ENCODE measurements around the gene ADGRB3. TPM values are rescaled to one million over a fixed set of nuclear protein-coding genes. Genes with fewer than 3 reads are reported as not detected.
A peak's percentile ranks its signal among the peaks of the same experiment; 100 is the strongest.
"Not testable (repeated sequence)": the region's sequence is repeated elsewhere in the genome, so short reads cannot be mapped to it uniquely, and the experiment has no call there.

ADGRB3 gene
- total and polyA plus RNA-seq, 8 donors, result 0.04 to 0.34 (median 0.21) TPM

DNA sequence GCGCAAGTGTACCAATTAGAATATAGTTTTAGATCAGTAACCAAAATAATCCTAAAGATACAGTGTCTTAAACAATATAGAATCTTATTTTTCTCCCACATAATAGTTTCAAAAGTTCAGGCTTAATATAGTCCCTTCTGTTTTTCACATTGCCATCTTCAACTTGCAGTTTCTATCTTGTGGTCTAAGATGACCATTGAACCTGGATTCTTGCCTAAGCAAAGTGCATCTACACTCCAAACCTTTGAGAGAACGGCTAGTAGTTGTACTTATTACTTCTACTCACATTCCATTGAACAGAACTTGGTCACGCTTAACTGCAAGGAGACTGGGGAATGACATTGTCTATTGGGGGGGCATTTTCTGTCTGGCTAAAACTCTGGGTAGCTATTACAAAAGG lies 788.7 kb downstream of the ADGRB3 start:
- H3K36me3 ChIP-seq, result no peaks in the 10 kb centered on the region
- H3K4me1 ChIP-seq, result no peaks in the 10 kb centered on the region
- 77 to 84% methylated on average over 3 of the region's 3 CpGs for WGBS, 2 donors
- intact Hi-C loops (cut with DNase I), result no loop called here
- DNase-seq, result no peak
- H3K27me3 ChIP-seq, result no peaks in the 10 kb centered on the region
- FAIRE-seq, result no peak
- H3K27ac ChIP-seq, result no peak overlapping the region
- H3K9me3 ChIP-seq, result no peaks in the 10 kb centered on the region
- no peak for ATAC-seq
- no peak overlapping the region for H3K4me3 ChIP-seq
- TF ChIP-seq, protein P1, sequence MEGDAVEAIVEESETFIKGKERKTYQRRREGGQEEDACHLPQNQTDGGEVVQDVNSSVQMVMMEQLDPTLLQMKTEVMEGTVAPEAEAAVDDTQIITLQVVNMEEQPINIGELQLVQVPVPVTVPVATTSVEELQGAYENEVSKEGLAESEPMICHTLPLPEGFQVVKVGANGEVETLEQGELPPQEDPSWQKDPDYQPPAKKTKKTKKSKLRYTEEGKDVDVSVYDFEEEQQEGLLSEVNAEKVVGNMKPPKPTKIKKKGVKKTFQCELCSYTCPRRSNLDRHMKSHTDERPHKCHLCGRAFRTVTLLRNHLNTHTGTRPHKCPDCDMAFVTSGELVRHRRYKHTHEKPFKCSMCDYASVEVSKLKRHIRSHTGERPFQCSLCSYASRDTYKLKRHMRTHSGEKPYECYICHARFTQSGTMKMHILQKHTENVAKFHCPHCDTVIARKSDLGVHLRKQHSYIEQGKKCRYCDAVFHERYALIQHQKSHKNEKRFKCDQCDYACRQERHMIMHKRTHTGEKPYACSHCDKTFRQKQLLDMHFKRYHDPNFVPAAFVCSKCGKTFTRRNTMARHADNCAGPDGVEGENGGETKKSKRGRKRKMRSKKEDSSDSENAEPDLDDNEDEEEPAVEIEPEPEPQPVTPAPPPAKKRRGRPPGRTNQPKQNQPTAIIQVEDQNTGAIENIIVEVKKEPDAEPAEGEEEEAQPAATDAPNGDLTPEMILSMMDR (IDR thresholded peaks at IDR 0.05), result no peak

- H3K4me3 ChIP-seq, result no peak overlapping the region
- no peak for DNase-seq
- H3K27me3 ChIP-seq, result no peaks in the 10 kb centered on the region
- TF ChIP-seq, protein P1 (IDR thresholded peaks at IDR 0.05), result no peak
- FAIRE-seq, result no peak
- intact Hi-C loops (cut with DNase I), result no loop called here
- H3K36me3 ChIP-seq, result no peaks in the 10 kb centered on the region
- no peaks in the 10 kb centered on the region for H3K9me3 ChIP-seq
- WGBS, 2 donors, result 8 to 14% methylated on average over 3 of the region's 3 CpGs
- H3K4me1 ChIP-seq, result no peaks in the 10 kb centered on the region
- H3K27ac ChIP-seq, result no peak overlapping the region
- ATAC-seq, result no peak
These were observed 789.5 kb downstream of the ADGRB3 start for GRCh38 chr6:69424581-69424980.

- no peak for ATAC-seq
- 51 to 62% methylated on average over 5 of the region's 5 CpGs for WGBS, 2 donors
These were observed 792.8 kb downstream of the ADGRB3 start for GRCh38 chr6:69427882-69428281.

DNA sequence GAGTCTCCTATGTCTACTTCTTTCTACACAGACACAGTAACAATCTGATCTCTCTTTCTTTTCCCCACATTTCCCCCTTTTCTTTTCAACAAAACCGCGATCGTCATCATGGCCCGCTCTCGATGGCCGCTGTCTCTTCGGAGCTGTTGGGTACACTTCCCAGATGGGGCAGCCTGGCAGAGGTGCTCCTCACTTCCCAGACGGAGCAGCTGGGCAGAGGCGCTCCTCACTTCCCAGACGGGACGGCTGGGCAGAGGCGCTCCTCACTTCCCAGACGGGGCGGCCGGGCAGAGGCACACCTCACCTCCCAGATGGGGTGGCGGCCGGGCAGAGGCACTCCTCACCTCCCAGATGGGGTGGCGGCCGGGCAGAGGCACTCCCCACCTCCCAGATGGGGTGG lies 797.1 kb downstream of the ADGRB3 start:
- H3K36me3 ChIP-seq; H3K27me3 ChIP-seq; DNase-seq; H3K27ac ChIP-seq; intact Hi-C loops (cut with DNase I); H3K9me3 ChIP-seq; H3K4me3 ChIP-seq; FAIRE-seq; H3K4me1 ChIP-seq; ATAC-seq: not testable (repeated sequence)
- WGBS, 2 donors, result 79 to 85% methylated on average over 15 to 19 of the region's 19 CpGs

More at GRCh38 chr6:69427882-69428281, 792.8 kb downstream of the ADGRB3 start:
- no peak overlapping the region for H3K4me3 ChIP-seq
- TF ChIP-seq, protein P1 (IDR thresholded peaks at IDR 0.05), result no peak
- DNase-seq (no peak), FAIRE-seq (no peak)
- no peaks in the 10 kb centered on the region for H3K4me1 ChIP-seq
- intact Hi-C loops (cut with DNase I), result no loop called here
- no peaks in the 10 kb centered on the region for H3K36me3 ChIP-seq
- no peaks in the 10 kb centered on the region for H3K27me3 ChIP-seq
- H3K27ac ChIP-seq, result no peak overlapping the region
- H3K9me3 ChIP-seq, result no peaks in the 10 kb centered on the region

- H3K27ac ChIP-seq; intact Hi-C loops (cut with DNase I); H3K9me3 ChIP-seq; ATAC-seq; H3K4me3 ChIP-seq; H3K36me3 ChIP-seq; H3K4me1 ChIP-seq; FAIRE-seq; H3K27me3 ChIP-seq: not testable (repeated sequence)
- 81 to 84% methylated on average over 22 of the region's 22 CpGs for WGBS, 2 donors
- DNase-seq, result peak in 1 of 6 donors; percentile 70
These were observed 798.0 kb downstream of the ADGRB3 start for GRCh38 chr6:69433116-69433515.

DNA sequence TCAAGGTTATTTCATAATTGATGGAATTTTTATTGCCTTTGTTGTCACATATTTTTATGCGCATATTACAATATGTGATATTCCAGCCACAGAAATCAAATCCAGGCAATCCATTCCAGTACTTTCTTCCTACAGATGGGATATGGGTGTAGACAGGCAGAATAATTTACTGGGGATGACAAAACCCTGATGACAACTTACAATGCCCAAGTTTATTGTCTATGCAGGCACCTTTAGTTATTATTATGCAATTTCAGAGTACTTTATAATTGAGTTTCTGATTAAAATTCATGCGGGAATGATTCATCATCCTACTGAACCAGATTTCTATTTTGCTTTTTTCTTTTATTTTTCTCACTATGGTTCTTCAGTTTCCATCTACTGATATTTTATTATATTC lies 803.0 kb downstream of the ADGRB3 start:
- FAIRE-seq (no peak), ATAC-seq (no peak), DNase-seq (no peak)
- Histone ChIP-seq H3K27ac (no peak overlapping the region), H3K4me3 (no peak overlapping the region), H3K27me3 (no peaks in the 10 kb centered on the region), H3K9me3 (no peaks in the 10 kb centered on the region), H3K36me3 (no peaks in the 10 kb centered on the region), H3K4me1 (no peaks in the 10 kb centered on the region)
- intact Hi-C loops (cut with DNase I), result no loop called here
- 72 to 94% methylated on average over 2 of the region's 2 CpGs for WGBS, 2 donors
- TF ChIP-seq, protein P1 (IDR thresholded peaks at IDR 0.05), result no peak

Data from pancreas (tissue), 10 donors.